HepG2 (cell line): ENCODE data around the gene CEP57L1. TPM values are rescaled to one million over a fixed set of nuclear protein-coding genes. Genes with fewer than 3 reads are reported as not detected.

ENCODE experiments used
- AGO1 ChIP-seq: fragments of 200-400 bp; formaldehyde crosslinking; IDR thresholded peaks from 2 replicates; pipeline ENCODE4 v1.6.1; 2017; ENCODE audit warnings: mild to moderate bottlenecking, low read depth, low read length, moderate library complexity; ENCODE audit not compliant: poor library complexity, severe bottlenecking
- AGO2 ChIP-seq: fragments of 200-400 bp; formaldehyde crosslinking; optimal IDR thresholded peaks from 2 replicates; pipeline ENCODE3; 2017; ENCODE audit warnings: mild to moderate bottlenecking, low read depth, low read length, moderate library complexity
- DMTF1 ChIP-seq: sonication (generic); formaldehyde crosslinking; IDR thresholded peaks from 2 replicates; pipeline ENCODE4 v1.4.0; 2020; ENCODE audit warnings: mild to moderate bottlenecking, missing genetic modification reagents
- GMEB1 ChIP-seq: sonication (generic); formaldehyde crosslinking; IDR thresholded peaks from 2 replicates; pipeline ENCODE4 v1.5.1; 2020; ENCODE audit warnings: missing genetic modification reagents, mild to moderate bottlenecking, borderline replicate concordance
- HOXA7 ChIP-seq: sonication (generic); formaldehyde crosslinking; IDR thresholded peaks from 2 replicates; pipeline ENCODE4 v1.8.1; 2022; ENCODE audit warnings: mild to moderate bottlenecking, missing genetic modification reagents, moderate library complexity
- REPIN1 ChIP-seq: sonication (generic); formaldehyde crosslinking; IDR thresholded peaks from 2 replicates; pipeline ENCODE4 v1.8.0; 2022; ENCODE audit warnings: missing genetic modification reagents, low read depth, mild to moderate bottlenecking, borderline replicate concordance
- SMARCE1 ChIP-seq: fragments of 450-650 bp; IDR thresholded peaks from 2 replicates; pipeline ENCODE4 v1.6.1; 2017; ENCODE audit warnings: borderline replicate concordance
- SRSF4 ChIP-seq: fragments of 200-400 bp; formaldehyde crosslinking; IDR thresholded peaks from one replicate; pipeline ENCODE4 v1.6.1; 2018; ENCODE audit warnings: mild to moderate bottlenecking, low read depth, low read length, moderate library complexity; ENCODE audit not compliant: poor library complexity, severe bottlenecking
- SYNCRIP ChIP-seq: fragments of 200-400 bp; formaldehyde crosslinking; IDR thresholded peaks from 2 replicates; pipeline ENCODE4 v1.6.1; 2018; ENCODE audit warnings: mild to moderate bottlenecking, low read depth, low read length; ENCODE audit not compliant: insufficient read depth
- XRCC5 ChIP-seq: fragments of 200-400 bp; formaldehyde crosslinking; optimal IDR thresholded peaks from 2 replicates; pipeline ENCODE3; 2017; ENCODE audit warnings: mild to moderate bottlenecking, low read length
- ZMYM4 ChIP-seq: sonication (generic); formaldehyde crosslinking; IDR thresholded peaks from 2 replicates; pipeline ENCODE4 v1.8.1; 2023; ENCODE audit warnings: mild to moderate bottlenecking, missing genetic modification reagents
- ZNF510 ChIP-seq: sonication (generic); formaldehyde crosslinking; IDR thresholded peaks from 2 replicates; pipeline ENCODE4 v1.4.0; 2020; ENCODE audit warnings: low read depth, mild to moderate bottlenecking, missing genetic modification reagents
- ZNF629 ChIP-seq: sonication (generic); formaldehyde crosslinking; conservative IDR thresholded peaks from 2 replicates; pipeline ENCODE4 v1.5.0; 2020; ENCODE audit warnings: missing genetic modification reagents
- polyA plus RNA-seq, 8 experiments: library from polyadenylated mRNA; depleted of rRNA in 3 of 8; stranded (reverse) in 7 of 8; unstranded in 1 of 8; fragments of >200 nt; fragmentation: Illumina TruSeq in 4 of 8; extraction: Trizol in 4 of 8; gene quantifications; 2 replicates each; pipeline versions ENCODE4 v1.2.1 to v1.2.3, GENCODE V29; 2011 to 2016; ENCODE audit warnings: low read depth in 4 of 8, missing spikeins in 1 of 8, mixed read lengths in 1 of 8; ENCODE audit not compliant: insufficient read depth in 1 of 8
- total RNA-seq, 5 experiments: library from RNA; depleted of rRNA; stranded (reverse); fragments of >200 nt; fragmentation: Illumina TruSeq; extraction: Trizol; gene quantifications; 2 replicates each; pipeline ENCODE4 v1.2.3, GENCODE V29; 2016; ENCODE audit warnings: low read depth in 1 of 5
- TF ChIP-seq, protein P1 (sequence below): sonication (generic); formaldehyde crosslinking; IDR thresholded peaks from 2 replicates; pipeline ENCODE4 v1.9.0; 2021; ENCODE audit warnings: missing genetic modification reagents, borderline replicate concordance
- TF ChIP-seq, protein P2 (sequence below): sonication (generic); formaldehyde crosslinking; IDR thresholded peaks from 2 replicates; pipeline ENCODE4 v1.9.0; 2021; ENCODE audit warnings: missing genetic modification reagents, mild to moderate bottlenecking, borderline replicate concordance
- TF ChIP-seq, protein P3 (sequence below): sonication (generic); formaldehyde crosslinking; IDR thresholded peaks from 2 replicates; pipeline ENCODE4; 2020; ENCODE audit warnings: missing genetic modification reagents, mild to moderate bottlenecking, borderline replicate concordance

CEP57L1 gene
- total and polyA plus RNA-seq, 2 of the 13 experiments (the other 11 are each of a cell fraction or from before 2014, with no cell fraction given): 7.7 to 15.5 TPM

DNA sequence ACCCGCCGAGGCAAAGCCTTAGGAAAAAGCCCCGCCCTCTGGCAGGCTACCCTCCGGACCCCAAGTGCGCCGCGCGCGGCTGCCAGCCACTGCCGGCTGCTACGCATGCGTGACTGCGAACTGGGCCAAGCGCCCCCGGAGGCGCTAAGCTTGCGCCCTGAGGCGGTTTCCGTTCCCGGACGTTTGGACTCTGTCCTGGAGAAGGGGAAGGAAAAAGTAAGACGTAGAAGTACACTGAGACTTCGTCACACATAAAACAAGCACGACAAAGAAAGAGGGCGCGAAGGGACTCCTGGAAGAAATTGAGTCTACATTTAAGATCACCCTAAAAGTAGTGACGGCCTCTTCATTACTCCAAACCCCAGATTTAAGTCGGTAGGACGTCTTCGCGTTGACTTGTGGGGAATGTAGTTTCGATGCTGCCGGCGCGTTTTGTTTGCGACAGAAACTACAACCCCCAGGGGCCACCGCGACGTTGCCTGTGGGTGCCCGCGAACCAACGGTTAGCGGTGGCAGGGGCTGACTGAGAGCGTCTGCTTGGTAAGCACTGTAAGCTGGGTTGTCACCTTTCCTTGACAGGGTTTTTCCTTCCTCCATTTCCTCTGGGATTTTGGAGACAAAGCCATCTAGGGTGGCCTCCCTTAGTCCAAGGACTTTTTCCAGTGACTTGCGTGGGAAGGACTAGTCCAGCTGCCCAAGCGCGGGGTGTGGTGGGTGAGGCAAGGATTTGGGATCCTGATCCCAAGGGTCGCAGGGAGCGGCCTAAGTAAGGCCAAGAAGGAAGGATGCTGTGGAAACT lies at the start of gene CEP57L1 (continued):
- TF ChIP-seq, protein P1, sequence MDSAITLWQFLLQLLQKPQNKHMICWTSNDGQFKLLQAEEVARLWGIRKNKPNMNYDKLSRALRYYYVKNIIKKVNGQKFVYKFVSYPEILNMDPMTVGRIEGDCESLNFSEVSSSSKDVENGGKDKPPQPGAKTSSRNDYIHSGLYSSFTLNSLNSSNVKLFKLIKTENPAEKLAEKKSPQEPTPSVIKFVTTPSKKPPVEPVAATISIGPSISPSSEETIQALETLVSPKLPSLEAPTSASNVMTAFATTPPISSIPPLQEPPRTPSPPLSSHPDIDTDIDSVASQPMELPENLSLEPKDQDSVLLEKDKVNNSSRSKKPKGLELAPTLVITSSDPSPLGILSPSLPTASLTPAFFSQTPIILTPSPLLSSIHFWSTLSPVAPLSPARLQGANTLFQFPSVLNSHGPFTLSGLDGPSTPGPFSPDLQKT (CRISPR knock-in tag): no peak
- TF ChIP-seq SMARCE1 (no peak), REPIN1 (CRISPR knock-in tag) (no peak; the same call in 1 of the 2 replicates), GMEB1 (CRISPR knock-in tag) (peak; percentile 90), XRCC5 (no peak), ZNF510 (peak; percentile 90; the same call in 1 of the 2 replicates), HOXA7 (CRISPR knock-in tag) (no peak), SRSF4 (no peak), AGO1 (no peak), DMTF1 (CRISPR knock-in tag) (no peak), ZNF629 (CRISPR knock-in tag) (no peak), ZMYM4 (CRISPR knock-in tag) (peak; percentile 45; the same call in 1 of the 2 replicates), SYNCRIP (no peak), AGO2 (no peak)
- TF ChIP-seq, protein P2, sequence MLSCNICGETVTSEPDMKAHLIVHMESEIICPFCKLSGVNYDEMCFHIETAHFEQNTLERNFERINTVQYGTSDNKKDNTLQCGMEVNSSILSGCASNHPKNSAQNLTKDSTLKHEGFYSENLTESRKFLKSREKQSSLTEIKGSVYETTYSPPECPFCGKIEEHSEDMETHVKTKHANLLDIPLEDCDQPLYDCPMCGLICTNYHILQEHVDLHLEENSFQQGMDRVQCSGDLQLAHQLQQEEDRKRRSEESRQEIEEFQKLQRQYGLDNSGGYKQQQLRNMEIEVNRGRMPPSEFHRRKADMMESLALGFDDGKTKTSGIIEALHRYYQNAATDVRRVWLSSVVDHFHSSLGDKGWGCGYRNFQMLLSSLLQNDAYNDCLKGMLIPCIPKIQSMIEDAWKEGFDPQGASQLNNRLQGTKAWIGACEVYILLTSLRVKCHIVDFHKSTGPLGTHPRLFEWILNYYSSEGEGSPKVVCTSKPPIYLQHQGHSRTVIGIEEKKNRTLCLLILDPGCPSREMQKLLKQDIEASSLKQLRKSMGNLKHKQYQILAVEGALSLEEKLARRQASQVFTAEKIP (CRISPR knock-in tag): no peak
- TF ChIP-seq, protein P3, sequence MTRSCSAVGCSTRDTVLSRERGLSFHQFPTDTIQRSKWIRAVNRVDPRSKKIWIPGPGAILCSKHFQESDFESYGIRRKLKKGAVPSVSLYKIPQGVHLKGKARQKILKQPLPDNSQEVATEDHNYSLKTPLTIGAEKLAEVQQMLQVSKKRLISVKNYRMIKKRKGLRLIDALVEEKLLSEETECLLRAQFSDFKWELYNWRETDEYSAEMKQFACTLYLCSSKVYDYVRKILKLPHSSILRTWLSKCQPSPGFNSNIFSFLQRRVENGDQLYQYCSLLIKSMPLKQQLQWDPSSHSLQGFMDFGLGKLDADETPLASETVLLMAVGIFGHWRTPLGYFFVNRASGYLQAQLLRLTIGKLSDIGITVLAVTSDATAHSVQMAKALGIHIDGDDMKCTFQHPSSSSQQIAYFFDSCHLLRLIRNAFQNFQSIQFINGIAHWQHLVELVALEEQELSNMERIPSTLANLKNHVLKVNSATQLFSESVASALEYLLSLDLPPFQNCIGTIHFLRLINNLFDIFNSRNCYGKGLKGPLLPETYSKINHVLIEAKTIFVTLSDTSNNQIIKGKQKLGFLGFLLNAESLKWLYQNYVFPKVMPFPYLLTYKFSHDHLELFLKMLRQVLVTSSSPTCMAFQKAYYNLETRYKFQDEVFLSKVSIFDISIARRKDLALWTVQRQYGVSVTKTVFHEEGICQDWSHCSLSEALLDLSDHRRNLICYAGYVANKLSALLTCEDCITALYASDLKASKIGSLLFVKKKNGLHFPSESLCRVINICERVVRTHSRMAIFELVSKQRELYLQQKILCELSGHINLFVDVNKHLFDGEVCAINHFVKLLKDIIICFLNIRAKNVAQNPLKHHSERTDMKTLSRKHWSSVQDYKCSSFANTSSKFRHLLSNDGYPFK (CRISPR knock-in tag): peak; percentile 89; the same call in 1 of the 2 replicates
